Measurements from ENCODE around the gene EME1. TPM values are rescaled to one million over a fixed set of nuclear protein-coding genes. Genes with fewer than 3 reads are reported as not detected.

The EME1 gene
- total RNA-seq, 2 donors from 2014 or later, result 3.9 TPM; not detected in 1

GRCh38 chr17:50365649-50366393 is 7.2 kb upstream of the EME1 start:
- no peak for DNase-seq (ENCODE audit: low spot score)
- H3K4me3 ChIP-seq, result no peak overlapping the region
- peaks cover 46% of the 10 kb centered on the region for H3K36me3 ChIP-seq
- H3K27me3 ChIP-seq (replicated peaks; ENCODE audit: insufficient read depth), result no peaks in the 10 kb centered on the region
- H3K9me3 ChIP-seq, result no peaks in the 10 kb centered on the region
- no peak for TF ChIP-seq CTCF (IDR thresholded peaks at IDR 0.05)
- ATAC-seq (ENCODE audit: insufficient number of reproducible peaks, low FRiP score, low read depth), result no peak
- no peak overlapping the region for H3K27ac ChIP-seq
- peaks cover 0 to 5% of the 10 kb centered on the region in 2 donors for H3K4me1 ChIP-seq (ENCODE audit: control insufficient read depth in 1 of 2, low read depth in 2 of 2)

GRCh38 chr17:50367401-50367800 is 5.6 kb upstream of the EME1 start:
- Histone ChIP-seq H3K27me3 (replicated peaks; ENCODE audit: insufficient read depth) (no peaks in the 10 kb centered on the region), H3K4me1 (ENCODE audit: control insufficient read depth in 1 of 2, low read depth in 2 of 2) (peaks cover 4 to 15% of the 10 kb centered on the region in 2 donors), H3K27ac (no peak overlapping the region), H3K9me3 (no peaks in the 10 kb centered on the region), H3K36me3 (peaks cover 46% of the 10 kb centered on the region), H3K4me3 (no peak overlapping the region)
- DNase-seq (ENCODE audit: low spot score) (no peak), ATAC-seq (ENCODE audit: insufficient number of reproducible peaks, low FRiP score, low read depth) (no peak)
- TF ChIP-seq CTCF (IDR thresholded peaks at IDR 0.05), result no peak

- peaks cover 4 to 19% of the 10 kb centered on the region in 2 donors for H3K4me1 ChIP-seq (ENCODE audit: control insufficient read depth in 1 of 2, low read depth in 2 of 2)
- H3K4me3 ChIP-seq, result no peak overlapping the region
- TF ChIP-seq CTCF (IDR thresholded peaks at IDR 0.05), result no peak
- H3K27ac ChIP-seq, result no peak overlapping the region
- DNase-seq (ENCODE audit: low spot score), result no peak
- H3K27me3 ChIP-seq (replicated peaks; ENCODE audit: insufficient read depth), result no peaks in the 10 kb centered on the region
- peaks cover 41% of the 10 kb centered on the region for H3K36me3 ChIP-seq
- ATAC-seq (ENCODE audit: insufficient number of reproducible peaks, low FRiP score, low read depth), result no peak
- no peaks in the 10 kb centered on the region for H3K9me3 ChIP-seq
These were observed 3.0 kb upstream of the EME1 start for GRCh38 chr17:50370052-50370451.

GRCh38 chr17:50371526-50371925 is 1.5 kb upstream of the EME1 start:
- peaks cover 4 to 19% of the 10 kb centered on the region in 2 donors for H3K4me1 ChIP-seq (ENCODE audit: control insufficient read depth in 1 of 2, low read depth in 2 of 2)
- H3K9me3 ChIP-seq, result no peaks in the 10 kb centered on the region
- DNase-seq (ENCODE audit: low spot score), result no peak
- H3K27me3 ChIP-seq (replicated peaks; ENCODE audit: insufficient read depth), result no peaks in the 10 kb centered on the region
- no peak for TF ChIP-seq CTCF (IDR thresholded peaks at IDR 0.05)
- H3K36me3 ChIP-seq, result peaks cover 39% of the 10 kb centered on the region
- ATAC-seq (ENCODE audit: insufficient number of reproducible peaks, low FRiP score, low read depth), result no peak
- no peak overlapping the region for H3K27ac ChIP-seq
- no peak overlapping the region for H3K4me3 ChIP-seq

GRCh38 chr17:50372222-50372757 is 739 bp upstream of the EME1 start:
- ATAC-seq (ENCODE audit: insufficient number of reproducible peaks, low FRiP score, low read depth), result no peak
- Histone ChIP-seq H3K27me3 (replicated peaks; ENCODE audit: insufficient read depth) (no peaks in the 10 kb centered on the region), H3K36me3 (peaks cover 31% of the 10 kb centered on the region), H3K27ac (peak overlapping the region; percentile 87 to 92), H3K4me1 (ENCODE audit: control insufficient read depth in 1 of 2, low read depth in 2 of 2) (peaks cover 4 to 19% of the 10 kb centered on the region in 2 donors), H3K9me3 (no peaks in the 10 kb centered on the region), H3K4me3 (peak overlapping the region; percentile 92)
- DNase-seq (ENCODE audit: low spot score), result no peak
- TF ChIP-seq CTCF (IDR thresholded peaks at IDR 0.05), result no peak

Measured in thoracic aorta (tissue), 2 donors.